NCI-H1694 (cell line): ENCODE data around the gene ZACN.
"Not testable (repeated sequence)": the region's sequence is repeated elsewhere in the genome, so short reads cannot be mapped to it uniquely, and the experiment has no call there.

Experiments used
- DNase-seq: peaks from one replicate; lab custom pipeline; 2025; lab: John Stamatoyannopoulos, UW

ZACN gene

GRCh38 chr17:76078860-76079534 is at the start of gene ZACN:
Gene ZACN (plus strand): TSS chr17:76079182. CDS start chr17:76079265, 83 bp downstream.
- DNase-seq = no peak

DNA sequence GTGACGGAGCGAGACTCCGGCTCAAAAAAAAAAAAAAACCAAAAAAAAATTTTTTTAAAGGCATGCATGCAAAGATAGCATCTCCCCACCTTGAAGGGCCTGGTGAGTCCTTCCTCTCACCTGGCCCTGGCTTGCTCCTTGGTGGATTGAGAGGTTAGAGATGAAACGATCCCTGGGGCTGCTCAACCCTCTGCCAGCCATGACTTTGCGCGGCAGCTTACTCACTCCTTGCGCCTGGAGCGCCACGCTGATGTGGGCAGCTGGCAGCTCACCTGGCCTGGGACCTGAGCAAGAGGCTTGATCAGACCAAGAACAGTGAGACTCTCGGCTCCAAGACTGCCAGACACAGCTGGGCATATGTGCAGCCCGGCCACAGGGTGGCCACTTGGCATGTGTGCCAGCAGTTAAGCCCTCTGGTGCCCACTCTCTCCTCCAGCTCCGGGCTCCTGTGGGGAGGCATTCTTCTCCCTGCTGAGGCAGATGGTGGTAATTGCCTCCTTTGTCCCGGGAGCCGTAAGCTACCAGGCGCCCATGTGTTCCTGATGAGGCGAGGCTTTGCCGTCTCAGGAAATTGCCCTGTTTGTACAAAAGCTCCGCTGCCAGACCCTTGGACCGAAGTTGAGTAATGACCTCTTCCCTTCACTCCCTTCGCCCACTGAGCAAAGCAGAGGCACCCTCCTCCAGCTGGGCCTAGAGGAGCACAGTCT is 46.8 kb upstream of the ZACN start:
- DNase-seq = no peak

- DNase-seq = no peak
These were observed 46.2 kb upstream of the ZACN start for GRCh38 chr17:76032780-76033108.

GRCh38 chr17:76033139-76033538 is 45.8 kb upstream of the ZACN start:
- no peak for DNase-seq

DNA sequence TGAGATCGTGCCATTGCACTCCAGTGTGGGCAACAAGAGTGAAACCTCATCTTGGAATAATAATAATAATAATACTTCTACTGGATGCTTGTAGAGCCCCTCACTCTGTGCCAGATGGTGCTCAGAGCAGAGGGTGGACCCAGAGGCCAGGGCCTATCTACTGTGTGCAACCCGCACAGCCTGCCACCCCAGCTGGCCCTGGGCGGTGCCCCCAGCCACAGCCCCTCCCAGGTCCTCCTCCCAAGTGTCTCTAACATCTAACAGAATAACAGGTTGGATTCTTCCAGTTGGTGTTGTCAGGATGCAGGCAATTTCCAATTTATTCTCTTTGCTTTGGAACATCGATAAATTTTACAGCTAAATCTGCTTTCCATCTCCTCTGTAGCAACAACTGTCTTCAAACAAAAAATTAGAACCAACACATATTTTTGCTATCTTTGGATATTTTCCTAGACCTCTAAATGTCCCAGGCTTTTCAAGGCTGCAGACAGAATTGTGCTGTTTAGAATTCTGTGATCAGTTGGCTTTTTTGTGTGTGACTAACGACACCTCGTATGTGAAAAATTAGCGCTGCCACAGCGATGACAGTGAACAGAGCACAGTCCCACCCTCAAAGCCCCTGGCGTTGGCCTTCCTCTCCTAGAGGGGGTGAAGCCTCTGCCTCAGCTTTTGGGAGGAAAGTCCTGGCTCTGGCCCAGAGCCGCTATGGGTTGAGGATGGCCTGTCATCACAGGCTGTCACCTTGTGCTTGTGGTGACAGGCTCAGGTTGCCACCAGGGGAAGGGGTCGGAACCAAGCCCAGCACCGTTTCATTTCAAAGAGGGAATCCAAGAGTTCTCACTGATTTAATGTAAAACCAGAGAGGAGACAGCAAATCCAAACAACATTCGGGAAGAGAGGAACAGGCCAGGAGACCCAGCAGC is 44.3 kb upstream of the ZACN start:
- peak; percentile 27 for DNase-seq

DNA sequence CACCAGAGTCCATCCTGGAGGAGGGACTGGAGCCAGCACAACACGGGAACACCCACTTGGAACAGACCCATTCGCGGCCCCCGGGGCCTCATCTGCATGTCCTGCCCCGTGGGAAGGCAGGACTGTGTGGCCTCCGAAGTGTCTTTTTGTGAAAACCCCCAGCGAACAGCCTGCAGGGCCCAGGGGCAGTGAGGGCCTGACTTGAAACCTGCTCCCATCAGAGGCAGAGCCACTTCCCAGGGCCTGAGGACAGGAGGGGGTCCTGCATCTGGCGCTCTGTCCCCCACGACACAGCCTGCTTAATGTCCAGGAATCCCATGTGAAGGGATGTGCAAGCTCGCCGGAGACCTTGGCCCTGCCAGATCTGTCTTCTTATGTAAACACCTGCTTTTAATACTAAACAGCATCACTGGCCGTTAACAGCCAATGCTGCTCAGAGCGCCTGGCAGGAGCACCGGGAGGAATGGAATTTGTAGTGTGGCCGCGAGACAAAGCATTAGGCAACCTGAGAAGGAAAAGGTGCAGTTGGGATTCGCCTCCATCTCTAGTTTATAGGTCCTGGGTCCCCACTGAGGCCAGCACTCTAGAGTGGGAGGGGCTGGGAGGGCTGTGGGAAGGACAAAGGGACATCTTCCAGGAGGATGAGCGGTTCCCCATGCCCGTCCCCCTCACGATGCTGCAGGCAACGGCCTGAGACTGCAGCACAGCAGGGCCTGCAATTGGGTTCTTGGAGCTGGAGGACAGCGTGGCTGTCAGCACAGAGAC is 42.3 kb upstream of the ZACN start:
- DNase-seq = no peak

DNA sequence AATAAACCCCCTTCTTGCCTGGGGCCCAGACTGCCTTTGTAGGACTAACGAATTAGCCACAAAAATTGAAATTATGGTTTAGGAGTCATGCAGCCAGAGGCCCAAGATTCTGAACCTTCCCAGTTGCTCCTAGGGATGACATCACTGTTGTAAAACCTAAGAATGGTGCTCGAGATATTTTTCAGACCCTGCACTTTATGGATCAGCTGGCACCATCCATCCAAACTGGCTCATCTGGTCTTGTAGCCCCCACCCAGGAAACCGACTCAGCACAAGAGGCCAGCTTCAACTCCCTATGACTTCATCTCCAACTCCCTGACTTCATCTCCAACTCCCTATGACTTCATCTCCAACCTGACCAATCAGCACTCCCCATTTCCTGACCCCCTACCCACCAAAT is 40.9 kb upstream of the ZACN start:
- no peak for DNase-seq

DNA sequence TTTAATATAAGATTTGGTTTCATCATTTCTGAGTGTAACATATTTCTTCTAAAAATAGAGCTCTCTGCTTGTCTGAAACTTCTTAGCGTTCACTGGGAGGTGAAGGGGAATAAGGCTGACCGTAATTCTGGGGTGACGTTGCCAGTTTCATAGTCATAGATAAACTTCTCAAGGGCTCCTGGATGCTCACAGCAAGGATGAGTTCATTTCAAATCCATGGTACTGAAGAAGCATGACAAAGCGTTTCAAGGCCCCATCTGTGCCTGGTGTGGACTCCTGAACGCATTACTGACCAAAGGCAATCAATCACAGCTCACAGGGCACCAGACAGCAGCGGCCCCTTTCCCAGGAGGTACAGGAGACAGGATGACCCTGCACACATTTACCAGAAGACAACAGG is 39.9 kb upstream of the ZACN start:
- DNase-seq = no peak

- no peak for DNase-seq
These were observed 38.6 kb upstream of the ZACN start for GRCh38 chr17:76040376-76040775.

DNA sequence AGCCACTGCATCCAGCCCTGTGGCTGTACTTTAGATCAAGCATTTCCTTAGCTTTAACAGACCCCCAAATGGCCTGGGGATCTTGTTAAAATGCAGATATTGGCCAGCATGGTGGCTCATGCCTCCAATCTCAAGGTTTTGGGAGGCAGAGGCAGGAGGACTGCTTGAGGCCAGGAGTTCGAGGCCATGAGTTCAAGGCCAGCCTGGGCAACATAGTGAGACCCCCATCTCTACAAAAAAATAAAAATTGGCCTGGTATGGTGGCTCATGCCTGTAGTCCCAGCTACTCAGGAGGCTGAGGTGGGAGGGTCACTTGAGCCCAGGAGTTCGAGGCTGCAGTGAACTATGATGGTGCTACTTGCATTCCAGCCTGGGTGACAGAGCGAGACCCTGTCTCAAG is 36.1 kb upstream of the ZACN start:
- DNase-seq = not testable (repeated sequence)

DNA sequence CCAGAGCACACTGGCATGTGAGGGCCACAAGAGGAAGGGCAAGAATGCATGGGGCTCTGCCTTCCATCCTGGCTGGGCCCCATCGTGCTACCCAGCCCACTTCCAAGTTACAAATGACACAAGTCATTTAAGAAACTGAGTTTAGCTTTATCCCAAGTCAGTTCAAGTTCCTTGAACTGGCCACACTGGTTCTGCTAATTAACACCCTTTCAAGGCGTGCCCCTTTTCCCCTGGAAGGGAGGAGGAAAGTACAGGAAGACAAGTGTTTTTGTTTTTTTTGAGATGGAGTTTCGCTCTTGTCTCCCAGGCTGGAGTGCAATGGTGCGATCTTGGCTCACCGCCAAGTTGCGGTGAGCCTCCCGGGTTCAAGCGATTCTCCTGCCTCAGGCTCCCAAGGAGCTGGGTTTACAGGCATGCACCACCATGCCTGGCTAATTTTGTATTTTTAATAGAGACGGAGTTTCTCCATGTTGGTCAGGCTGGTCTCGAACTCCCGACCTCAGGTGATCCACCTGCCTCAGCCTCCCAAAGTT is 34.4 kb upstream of the ZACN start:
- not testable (repeated sequence) for DNase-seq

GRCh38 chr17:76046064-76046463 is 32.9 kb upstream of the ZACN start:
- no peak for DNase-seq

- no peak for DNase-seq
These were observed 30.9 kb upstream of the ZACN start for GRCh38 chr17:76048025-76048605.

DNA sequence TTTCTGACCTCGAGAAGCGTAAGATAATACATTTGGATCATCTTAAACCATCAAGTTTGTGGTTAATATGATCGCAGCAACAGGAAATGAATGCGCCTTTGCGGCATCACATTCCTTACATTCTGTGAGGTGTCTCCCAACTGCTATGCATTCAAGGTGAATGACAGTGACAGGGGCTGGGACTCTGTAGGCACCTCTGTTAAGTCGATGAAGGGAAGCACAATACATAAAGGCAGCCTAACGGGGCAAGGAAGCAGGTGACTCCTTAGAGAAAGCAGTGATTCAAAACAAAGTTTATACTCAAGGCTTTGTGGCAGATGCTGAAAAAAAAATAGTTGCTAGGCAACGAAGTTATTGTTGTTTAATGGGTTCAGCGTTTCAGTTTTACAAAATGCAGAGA is 30.3 kb upstream of the ZACN start:
- DNase-seq = no peak

DNA sequence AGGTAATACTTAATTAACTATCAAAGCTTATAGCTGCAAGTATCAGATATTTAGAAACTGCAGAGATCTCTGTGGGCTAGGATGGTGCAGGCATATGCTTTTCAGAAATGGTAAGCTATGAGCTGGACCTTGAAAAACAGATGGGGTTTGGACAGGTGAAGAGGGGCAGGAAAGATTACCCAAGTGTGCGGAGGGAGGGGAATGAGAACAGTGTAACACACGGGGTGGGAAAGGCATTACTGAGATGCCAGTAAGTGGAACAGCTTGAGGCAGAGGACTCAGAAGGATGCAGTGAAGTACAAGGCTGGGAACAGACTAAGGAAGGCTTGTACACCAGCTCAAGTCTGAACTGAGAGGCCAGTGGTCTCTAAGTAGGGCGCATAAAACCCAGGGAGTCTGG is 29.7 kb upstream of the ZACN start:
- no peak for DNase-seq

DNA sequence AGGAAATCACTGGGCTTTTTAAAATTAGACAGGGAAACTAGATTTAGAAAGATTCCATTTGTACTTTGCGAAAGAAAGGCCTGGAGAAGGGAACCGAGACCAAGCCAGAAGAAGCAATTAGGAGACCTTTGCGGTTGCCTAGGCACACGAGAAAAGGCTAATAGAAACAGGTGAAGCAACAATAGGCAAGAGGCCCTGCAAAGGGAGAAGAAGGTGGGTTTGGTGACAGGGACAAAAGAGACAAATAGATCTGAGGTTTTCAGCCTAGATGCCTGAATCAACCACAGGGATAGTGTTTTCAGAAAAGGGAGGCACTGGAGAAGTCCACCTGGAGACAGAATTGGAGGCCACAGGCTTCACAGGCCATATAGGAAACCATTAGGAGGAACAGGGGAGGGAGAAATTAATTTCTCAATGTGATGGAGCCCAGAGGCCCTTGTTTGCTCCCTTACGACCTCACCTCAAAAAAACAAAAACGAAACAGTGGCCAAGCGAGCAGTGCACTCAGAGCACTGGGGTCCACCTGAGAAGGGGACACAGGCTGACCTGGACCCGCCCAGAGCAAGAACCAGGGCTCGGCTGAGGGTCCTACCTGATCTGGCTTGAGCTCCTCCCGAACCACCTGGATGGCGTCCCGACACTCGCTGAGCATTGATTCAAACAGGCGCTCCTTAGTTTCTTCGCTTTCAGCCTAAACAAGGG is 29.0 kb upstream of the ZACN start:
- no peak for DNase-seq

GRCh38 chr17:76050538-76051467 is 28.2 kb upstream of the ZACN start:
- no peak for DNase-seq

DNA sequence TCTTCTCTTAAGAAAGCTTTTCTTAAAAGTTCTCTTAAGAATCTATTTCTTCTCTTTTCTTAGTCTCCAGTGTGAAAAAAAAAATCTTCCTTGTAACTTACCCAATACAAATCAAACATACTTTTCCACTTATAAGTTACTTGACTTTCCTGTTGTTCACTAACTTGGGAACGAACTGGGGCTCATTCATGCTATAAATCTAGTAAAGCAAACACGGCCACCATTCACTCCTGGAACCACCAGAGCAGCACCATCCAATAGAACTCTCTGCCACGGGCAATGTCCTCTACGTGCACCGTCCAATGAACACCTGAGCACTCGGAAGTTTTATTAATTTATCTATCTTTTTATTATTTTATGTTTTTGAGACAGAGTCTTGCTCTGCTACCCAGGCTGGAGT is 27.4 kb upstream of the ZACN start:
- no peak for DNase-seq

DNA sequence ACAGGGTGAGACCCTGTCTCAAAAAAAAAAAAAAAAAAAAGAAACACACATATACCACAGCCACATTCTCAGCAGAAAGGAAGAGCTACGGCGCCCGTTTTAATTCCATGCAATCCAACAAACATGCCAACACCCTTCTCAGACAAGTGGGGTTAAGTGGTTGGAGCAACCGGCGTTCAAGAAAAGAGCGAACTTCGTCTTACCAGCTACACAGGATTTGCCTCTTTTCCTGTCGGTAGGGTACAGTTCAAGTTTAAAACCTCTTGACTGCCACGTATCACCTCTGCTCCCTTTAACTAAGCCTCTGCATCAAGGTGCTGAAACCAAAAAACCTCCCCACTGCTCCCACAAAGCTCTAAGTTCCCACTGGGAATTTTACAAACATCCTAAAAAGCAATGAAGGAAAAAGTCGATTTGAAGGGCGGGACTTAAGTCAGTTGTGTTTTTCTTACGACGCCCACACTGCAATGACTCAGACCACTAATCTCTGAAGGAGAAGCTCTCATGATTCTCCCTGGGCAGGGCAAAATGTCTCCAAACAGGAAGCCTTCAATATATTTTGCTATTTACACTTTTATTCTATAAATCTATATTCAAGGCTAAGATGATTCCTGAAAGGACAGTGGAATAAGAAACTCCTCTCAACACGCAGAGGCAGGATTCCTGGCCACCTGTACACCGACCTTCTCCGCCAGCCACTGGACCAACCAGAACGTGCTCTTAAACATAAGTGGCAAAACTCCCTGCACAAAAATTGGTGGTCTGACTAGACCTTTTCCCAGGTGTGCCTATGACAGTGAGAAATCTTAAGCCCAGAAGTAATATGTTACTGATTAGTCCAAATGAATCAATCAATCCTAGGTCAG is 25.5 kb upstream of the ZACN start:
- no peak for DNase-seq
